Body of pancreas (tissue), 4 donors: ENCODE data around the gene RWDD4. TPM values are rescaled to one million over a fixed set of nuclear protein-coding genes. Genes with fewer than 3 reads are reported as not detected.
A peak's percentile ranks its signal among the peaks of the same experiment; 100 is the strongest.

Experiments used
- ATAC-seq: fragments of 150-250 bp; one replicate; pipeline ENCODE4 v1.9.1; 2016
- DNase-seq, 4 donors: peaks; one replicate each; pipeline ENCODE4 v3.0.0-alpha.2; 2019
- H3K27ac ChIP-seq, 4 donors: fragments of 200-600 bp; sonication (generic); 1 replicate in 3 of 4; 2 replicates in 1 of 4; pipeline versions ENCODE4 v1.5.1 to v1.6.1; 2016 to 2019; ENCODE audit warnings: mild to moderate bottlenecking in 1 of 4, mixed read lengths in 1 of 4, moderate library complexity in 1 of 4
- H3K27me3 ChIP-seq, 2 donors: fragments of 200-600 bp; sonication (generic); one replicate each; pipeline ENCODE4 v1.6.0; 2016; ENCODE audit warnings: mild to moderate bottlenecking in 1 of 2
- H3K36me3 ChIP-seq, 2 donors: fragments of 200-600 bp; sonication (generic); replicated peaks in 1 of 2; 2 replicates each; pipeline ENCODE4 v1.5.1; 2016; ENCODE audit warnings: low read depth in 2 of 2; ENCODE audit not compliant: insufficient read depth in 1 of 2
- H3K4me1 ChIP-seq: fragments of 200-600 bp; sonication (generic); one replicate; pipeline ENCODE4 v1.6.0; 2016
- H3K4me3 ChIP-seq, 2 donors: fragments of 200-600 bp; sonication (generic); 1 replicate in 1 of 2; 2 replicates in 1 of 2; pipeline ENCODE4 v1.5.1; 2016 to 2019
- H3K9me3 ChIP-seq, 3 donors: fragments of 200-600 bp; sonication (generic); 1 replicate in 2 of 3; 2 replicates in 1 of 3; pipeline ENCODE4 v1.5.1; 2016
- POLR2A ChIP-seq, 3 donors: fragments of 450-650 bp; IDR thresholded peaks; one replicate each; pipeline ENCODE4 v1.6.1; 2016; ENCODE audit warnings: antibody characterized with exemption in 3 of 3, mild to moderate bottlenecking in 2 of 3
- WGBS, 2 donors: methylation state at CpG; one replicate each; pipeline ENCODE4 v1.1.5; 2017; 5-methylcytosine and 5-hydroxymethylcytosine counted together
- intact Hi-C: fragments of 100-400 bp; cut with DNase I; formaldehyde crosslinking; loops from one replicate; pipeline ENCODE4 v1.15.1; 2023
- total RNA-seq, 2 donors: library from RNA; depleted of rRNA; stranded (reverse); fragments of >200 nt; gene quantifications; one replicate each; pipeline ENCODE4 v1.1.0, GENCODE V29; 2016
- TF ChIP-seq, protein P1 (sequence below), 7 experiments: fragments of 450-650 bp in 4 of 7; fragments of 200-600 bp in 3 of 7; sonication (generic) in 3 of 7; IDR thresholded peaks; one replicate each; pipeline ENCODE4 v1.5.1; 2016 to 2019; ENCODE audit warnings: antibody characterized with exemption in 7 of 7

Gene RWDD4
- total RNA-seq, 2 donors from 2014 or later = 15.2 to 23.3 TPM

DNA sequence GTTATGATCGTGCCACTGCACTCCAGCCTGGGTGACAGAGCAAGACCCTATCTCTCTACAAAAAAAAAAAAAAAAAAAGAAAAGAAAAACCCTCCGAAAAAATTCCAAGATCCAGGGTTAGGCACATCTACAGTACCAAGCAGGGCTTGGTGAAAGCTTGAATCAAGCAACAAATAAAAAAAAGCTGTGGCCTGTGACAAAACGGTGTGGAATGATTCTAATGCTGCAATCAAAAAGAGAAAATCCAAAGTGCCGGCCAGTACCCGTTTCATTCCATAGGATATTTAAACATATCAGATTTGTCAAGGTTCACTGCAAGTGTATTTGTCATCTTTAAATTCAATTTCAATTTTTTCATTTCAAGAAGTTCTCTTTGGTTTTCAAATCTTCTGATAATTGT lies 20.5 kb downstream of the RWDD4 start:
- Histone ChIP-seq H3K4me3 (no peak overlapping the region), H3K27ac (no peak overlapping the region), H3K9me3 (no peaks in the 10 kb centered on the region), H3K4me1 (peaks cover 21% of the 10 kb centered on the region), H3K36me3 (no peaks in the 10 kb centered on the region), H3K27me3 (no peaks in the 10 kb centered on the region)
- intact Hi-C loops = no loop called here
- DNase-seq (no peak), ATAC-seq (no peak)
- TF ChIP-seq POLR2A (IDR thresholded peaks at IDR 0.05) = no peak
- TF ChIP-seq, protein P1, sequence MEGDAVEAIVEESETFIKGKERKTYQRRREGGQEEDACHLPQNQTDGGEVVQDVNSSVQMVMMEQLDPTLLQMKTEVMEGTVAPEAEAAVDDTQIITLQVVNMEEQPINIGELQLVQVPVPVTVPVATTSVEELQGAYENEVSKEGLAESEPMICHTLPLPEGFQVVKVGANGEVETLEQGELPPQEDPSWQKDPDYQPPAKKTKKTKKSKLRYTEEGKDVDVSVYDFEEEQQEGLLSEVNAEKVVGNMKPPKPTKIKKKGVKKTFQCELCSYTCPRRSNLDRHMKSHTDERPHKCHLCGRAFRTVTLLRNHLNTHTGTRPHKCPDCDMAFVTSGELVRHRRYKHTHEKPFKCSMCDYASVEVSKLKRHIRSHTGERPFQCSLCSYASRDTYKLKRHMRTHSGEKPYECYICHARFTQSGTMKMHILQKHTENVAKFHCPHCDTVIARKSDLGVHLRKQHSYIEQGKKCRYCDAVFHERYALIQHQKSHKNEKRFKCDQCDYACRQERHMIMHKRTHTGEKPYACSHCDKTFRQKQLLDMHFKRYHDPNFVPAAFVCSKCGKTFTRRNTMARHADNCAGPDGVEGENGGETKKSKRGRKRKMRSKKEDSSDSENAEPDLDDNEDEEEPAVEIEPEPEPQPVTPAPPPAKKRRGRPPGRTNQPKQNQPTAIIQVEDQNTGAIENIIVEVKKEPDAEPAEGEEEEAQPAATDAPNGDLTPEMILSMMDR (IDR thresholded peaks at IDR 0.05) = no peak
- WGBS, 2 donors = 72 to 77% methylated on average over 4 to 5 of the region's 5 CpGs

DNA sequence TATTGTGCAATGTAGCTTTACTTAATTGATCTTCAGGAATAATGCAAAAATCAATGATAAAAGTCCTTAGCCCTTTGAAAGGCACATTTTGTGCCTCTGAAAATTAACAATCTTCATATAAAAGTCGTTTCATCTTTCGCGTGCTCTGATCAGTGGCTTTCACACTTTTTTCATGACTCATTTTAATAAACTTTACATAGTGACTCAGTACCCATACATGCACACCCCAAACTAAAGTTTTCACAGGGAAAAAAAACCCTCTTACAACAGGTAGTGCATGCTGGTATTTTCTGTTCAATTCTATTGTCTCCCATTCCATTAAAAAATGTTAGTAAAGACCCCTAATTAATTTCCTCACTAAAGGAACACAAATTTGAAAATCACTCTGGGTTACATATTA lies 21.5 kb downstream of the RWDD4 start:
- H3K4me3 ChIP-seq = no peak overlapping the region
- H3K27ac ChIP-seq = peak overlapping the region; percentile 68 to 80 (median 74)
- no peaks in the 10 kb centered on the region for H3K36me3 ChIP-seq
- intact Hi-C loops = no loop called here
- H3K4me1 ChIP-seq = peaks cover 21% of the 10 kb centered on the region
- H3K27me3 ChIP-seq = no peaks in the 10 kb centered on the region
- DNase-seq (no peak), ATAC-seq (peak; percentile 64)
- no peaks in the 10 kb centered on the region for H3K9me3 ChIP-seq
- WGBS, 2 donors = 16 to 33% methylated on average over 3 of the region's 3 CpGs
- TF ChIP-seq, protein P1 (IDR thresholded peaks at IDR 0.05) = no peak
- no peak for TF ChIP-seq POLR2A (IDR thresholded peaks at IDR 0.05)

DNA sequence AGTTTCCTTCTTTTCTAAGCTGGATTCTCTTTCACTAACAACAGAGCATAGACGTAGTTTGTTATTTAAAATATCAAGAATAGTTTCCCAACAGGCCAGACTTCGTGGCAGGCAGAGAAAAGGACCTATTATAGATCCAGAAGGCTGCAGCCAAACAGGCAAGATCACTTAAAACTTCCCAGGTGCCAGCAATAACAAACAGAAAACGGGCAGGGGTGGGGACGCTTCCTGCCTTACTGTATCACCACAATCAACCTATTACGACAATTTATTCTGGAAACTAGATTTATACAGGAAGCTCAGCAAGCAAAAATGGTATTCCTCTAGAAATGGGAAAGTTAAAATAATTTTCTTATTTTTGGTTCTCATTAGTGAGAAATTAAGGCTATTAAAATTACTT lies 22.1 kb downstream of the RWDD4 start:
- Histone ChIP-seq H3K27ac (peak overlapping the region; percentile 68 to 80 (median 74)), H3K4me1 (peaks cover 25% of the 10 kb centered on the region), H3K9me3 (no peaks in the 10 kb centered on the region), H3K4me3 (no peak overlapping the region), H3K36me3 (no peaks in the 10 kb centered on the region), H3K27me3 (no peaks in the 10 kb centered on the region)
- TF ChIP-seq POLR2A (IDR thresholded peaks at IDR 0.05) = peak in 2 of 3 donors; percentile 9 to 38
- TF ChIP-seq, protein P1 (IDR thresholded peaks at IDR 0.05) = no peak
- intact Hi-C loops = no loop called here
- ATAC-seq (peak; percentile 80), DNase-seq (peak; percentile 41 to 59 (median 56))
- 4 to 10% methylated on average over 5 of the region's 5 CpGs for WGBS, 2 donors

DNA sequence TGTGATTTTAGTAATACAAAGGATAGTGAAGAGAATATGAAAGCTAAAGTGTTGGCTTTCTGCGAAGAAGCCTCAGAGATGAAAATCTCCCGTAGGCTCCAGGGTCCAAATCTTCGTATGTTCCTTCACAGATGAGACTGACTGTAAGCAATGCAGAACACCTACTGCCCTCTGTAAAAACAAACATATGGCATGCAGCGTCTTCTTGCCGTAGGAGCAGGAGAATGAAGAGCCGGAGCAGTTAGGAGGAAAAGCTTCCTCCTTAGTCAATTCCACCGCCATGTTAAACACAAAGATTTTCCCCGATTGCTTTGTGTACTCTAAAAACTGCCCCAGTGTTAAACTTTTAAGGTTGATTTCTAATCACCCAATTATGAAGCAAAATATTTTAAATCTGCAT lies 22.5 kb downstream of the RWDD4 start:
- peaks cover 29% of the 10 kb centered on the region for H3K4me1 ChIP-seq
- DNase-seq = peak; percentile 25 to 39 (median 35)
- H3K27me3 ChIP-seq = no peaks in the 10 kb centered on the region
- TF ChIP-seq, protein P1 (IDR thresholded peaks at IDR 0.05) = no peak
- no peak for TF ChIP-seq POLR2A (IDR thresholded peaks at IDR 0.05)
- H3K4me3 ChIP-seq = no peak overlapping the region
- no peaks in the 10 kb centered on the region for H3K36me3 ChIP-seq
- peak overlapping the region; percentile 68 to 80 (median 74) for H3K27ac ChIP-seq
- H3K9me3 ChIP-seq = no peaks in the 10 kb centered on the region
- peak; percentile 76 for ATAC-seq
- WGBS, 2 donors = 22 to 24% methylated on average over 8 of the region's 8 CpGs
- intact Hi-C loops = no loop called here

DNA sequence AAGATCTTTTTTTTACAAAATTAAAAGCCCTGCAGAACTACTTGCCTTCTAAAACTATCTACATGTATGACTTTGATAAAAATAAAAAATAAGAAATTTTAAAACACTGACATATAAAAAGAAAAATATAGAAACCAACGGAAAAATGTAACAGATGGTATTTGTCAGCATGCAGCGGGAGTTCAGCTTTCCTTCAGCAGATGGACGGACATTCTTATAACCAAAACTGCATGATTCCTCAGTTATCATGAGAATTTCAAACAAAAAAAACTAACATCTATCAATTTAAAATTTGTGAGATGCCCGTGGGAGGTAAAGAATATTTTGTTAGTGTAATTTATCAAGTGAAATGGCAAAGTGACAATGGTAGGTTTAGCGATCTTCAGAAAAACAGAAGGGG lies 23.2 kb downstream of the RWDD4 start:
- no peaks in the 10 kb centered on the region for H3K27me3 ChIP-seq
- H3K4me3 ChIP-seq = no peak overlapping the region
- peak overlapping the region in 1 of 4 donors; percentile 68 for H3K27ac ChIP-seq
- 84 to 85% methylated on average over 5 of the region's 5 CpGs for WGBS, 2 donors
- intact Hi-C loops = no loop called here
- no peaks in the 10 kb centered on the region for H3K9me3 ChIP-seq
- TF ChIP-seq POLR2A (IDR thresholded peaks at IDR 0.05) = no peak
- TF ChIP-seq, protein P1 (IDR thresholded peaks at IDR 0.05) = no peak
- ATAC-seq (no peak), DNase-seq (no peak)
- H3K36me3 ChIP-seq = no peaks in the 10 kb centered on the region
- peaks cover 33% of the 10 kb centered on the region for H3K4me1 ChIP-seq
